ENCODE measurements around the gene DCAF5.

- TF ChIP-seq POLR2AphosphoS5 (IDR thresholded peaks at IDR 0.05; ENCODE audit: low read depth, low read length) (no peak), POLR2A (IDR thresholded peaks at IDR 0.05; ENCODE audit: low read depth, low read length) (no peak), TAF1 (IDR thresholded peaks at IDR 0.05; ENCODE audit: low read depth, low read length) (no peak), PAX5 (IDR thresholded peaks at IDR 0.05; ENCODE audit: insufficient read depth, low read length, severe bottlenecking) (no peak)
Observed at GRCh38 chr14:69084023-69084422, 68.9 kb downstream of the DCAF5 start.

All from GM12891 (cell line).